ENCODE data around the gene ADM2. TPM values are rescaled to one million over a fixed set of nuclear protein-coding genes. Genes with fewer than 3 reads are reported as not detected.

The ADM2 gene
- polyA plus RNA-seq, 3 donors from 2014 or later: 0.38 TPM; not detected in 2

DNA sequence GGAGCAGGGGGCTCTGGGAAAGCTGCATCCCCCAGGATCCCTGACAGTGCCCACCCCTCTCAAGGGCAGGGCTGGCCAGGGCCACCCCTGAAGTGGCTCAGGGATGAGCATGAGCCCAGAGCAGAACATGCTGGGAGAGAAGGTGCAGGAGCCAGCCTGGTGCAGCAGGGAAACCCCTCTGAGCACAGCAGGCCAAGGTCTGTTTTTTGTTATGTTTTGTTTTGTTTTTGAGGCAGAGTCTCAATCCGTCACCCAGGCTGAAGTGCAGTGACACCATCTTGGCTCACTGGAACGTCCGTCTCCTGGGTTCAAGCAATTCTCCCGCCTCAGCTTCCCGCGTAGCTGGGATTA lies 5.7 kb upstream of the ADM2 start:
- H3K27ac Mint-ChIP-seq: peak overlapping the region in 5 of 6 donors; percentile 59 to 78 (median 71)
- H3K27me3 Mint-ChIP-seq (ENCODE audit: low read depth in 3 of 3): peaks cover 5 to 28% (median 8%) of the 10 kb centered on the region in 3 donors
- peak overlapping the region; percentile 54 to 73 (median 62) for H3K4me3 Mint-ChIP-seq
- no peak for DNase-seq
- no peaks in the 10 kb centered on the region for H3K36me3 Mint-ChIP-seq
- H3K4me1 Mint-ChIP-seq: peaks cover 38 to 48% of the 10 kb centered on the region in 2 donors
- H3K9me3 Mint-ChIP-seq: no peaks in the 10 kb centered on the region

DNA sequence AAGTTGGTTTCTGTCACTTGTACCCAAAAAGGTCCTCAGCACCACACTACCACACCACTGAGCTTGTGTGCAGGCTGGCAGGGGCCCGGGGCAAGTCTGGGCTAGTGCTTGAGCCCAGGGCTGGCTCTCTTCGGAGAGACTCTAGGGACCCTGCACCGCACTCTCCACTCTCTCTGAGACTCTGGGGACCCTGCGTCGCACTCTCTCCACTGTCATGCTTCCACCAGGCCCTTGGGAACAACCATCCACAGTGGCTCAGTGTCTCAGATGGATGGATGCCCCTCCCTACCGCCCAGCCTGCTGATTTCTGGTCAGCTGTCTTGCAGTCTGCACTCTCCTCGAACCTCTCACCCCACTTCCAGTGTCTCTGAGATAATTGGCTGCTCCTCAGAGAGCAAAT lies 4.5 kb upstream of the ADM2 start:
- Mint-ChIP-seq H3K27ac (peak overlapping the region; percentile 39 to 78 (median 69)), H3K4me3 (peak overlapping the region; percentile 33 to 73 (median 64)), H3K4me1 (peaks cover 28 to 36% of the 10 kb centered on the region in 2 donors), H3K36me3 (no peaks in the 10 kb centered on the region), H3K27me3 (ENCODE audit: low read depth in 3 of 3) (peaks cover 5 to 27% (median 8%) of the 10 kb centered on the region in 3 donors), H3K9me3 (no peaks in the 10 kb centered on the region)
- DNase-seq: no peak

DNA sequence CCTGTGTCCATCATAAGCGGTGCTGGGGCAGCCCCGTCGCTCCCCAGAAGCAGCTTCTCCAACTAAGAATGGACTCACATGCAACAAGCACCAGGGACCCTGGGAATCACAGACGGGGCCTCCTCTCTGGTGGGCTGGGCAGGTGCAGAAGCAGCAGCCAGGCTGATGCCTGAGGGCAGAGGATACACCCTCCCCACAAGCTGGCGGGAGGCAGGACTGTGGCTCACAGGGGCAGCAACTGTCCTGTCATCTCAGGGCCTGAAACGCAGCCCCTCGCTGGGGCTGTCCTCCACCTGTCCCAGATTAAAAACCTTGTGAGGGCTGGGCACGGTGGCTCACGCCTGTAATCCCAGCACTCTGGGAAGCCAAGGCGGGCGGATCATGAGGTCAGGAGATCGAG lies 3.4 kb upstream of the ADM2 start:
- no peaks in the 10 kb centered on the region for H3K36me3 Mint-ChIP-seq
- peaks cover 18 to 25% of the 10 kb centered on the region in 2 donors for H3K4me1 Mint-ChIP-seq
- peaks cover 5 to 26% (median 10%) of the 10 kb centered on the region in 3 donors for H3K27me3 Mint-ChIP-seq (ENCODE audit: low read depth in 3 of 3)
- DNase-seq: no peak
- no peak overlapping the region for H3K4me3 Mint-ChIP-seq
- H3K27ac Mint-ChIP-seq: no peak overlapping the region
- H3K9me3 Mint-ChIP-seq: no peaks in the 10 kb centered on the region

DNA sequence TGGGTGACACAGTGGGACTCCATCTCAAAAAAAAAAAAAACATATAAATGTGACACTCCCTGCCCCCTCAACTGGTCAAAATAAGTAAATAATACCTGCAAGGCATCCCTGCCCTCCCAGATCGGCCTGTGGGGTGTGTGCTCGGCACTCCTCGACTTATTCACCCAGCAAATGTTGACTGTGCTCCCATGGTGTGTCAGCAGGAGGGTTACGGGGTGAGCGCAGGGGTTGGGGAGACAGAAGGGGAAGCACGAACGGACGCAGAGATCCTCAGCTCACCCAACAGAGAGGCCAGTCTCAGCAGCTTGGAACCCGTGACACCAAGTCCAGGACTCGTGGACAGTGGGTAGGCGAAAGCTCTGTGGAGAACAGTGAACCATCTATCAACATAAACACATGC lies 1.6 kb upstream of the ADM2 start:
- H3K27ac Mint-ChIP-seq: peak overlapping the region in 1 of 6 donors; percentile 18

DNA sequence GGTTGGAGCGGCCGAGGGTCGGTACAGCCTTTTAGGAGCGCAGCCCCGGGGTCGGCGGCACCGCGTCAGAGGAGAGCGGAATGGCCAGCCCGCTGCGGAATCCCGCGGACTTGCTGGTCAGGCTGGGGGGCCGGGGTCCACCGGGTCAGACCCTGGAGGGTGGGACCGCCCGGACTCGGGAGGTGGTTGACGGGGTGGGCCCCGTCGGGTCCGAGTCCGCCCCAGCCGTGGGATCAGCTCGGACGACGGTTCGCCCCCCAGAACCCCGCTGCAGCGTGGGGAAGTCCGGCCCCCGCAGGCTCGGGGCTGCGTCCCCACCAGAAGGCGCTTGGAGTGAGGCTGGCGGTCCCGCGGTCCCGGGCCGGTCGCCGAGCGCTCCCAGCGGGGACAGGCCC lies 301 bp upstream of the ADM2 start:
- peaks cover 4 to 8% of the 10 kb centered on the region in 2 donors for H3K4me1 Mint-ChIP-seq
- H3K27me3 Mint-ChIP-seq (ENCODE audit: low read depth in 3 of 3): peaks cover 0 to 11% (median 7%) of the 10 kb centered on the region in 3 donors
- no peak overlapping the region for H3K27ac Mint-ChIP-seq
- DNase-seq: no peak
- no peaks in the 10 kb centered on the region for H3K36me3 Mint-ChIP-seq
- no peaks in the 10 kb centered on the region for H3K9me3 Mint-ChIP-seq
- H3K4me3 Mint-ChIP-seq: peak overlapping the region; percentile 39 to 69 (median 61)

More for the DNA sequence above, 1.6 kb upstream of the ADM2 start:
- H3K36me3 Mint-ChIP-seq: no peaks in the 10 kb centered on the region
- peaks cover 4 to 12% of the 10 kb centered on the region in 2 donors for H3K4me1 Mint-ChIP-seq
- DNase-seq: no peak
- no peaks in the 10 kb centered on the region for H3K9me3 Mint-ChIP-seq
- H3K27me3 Mint-ChIP-seq (ENCODE audit: low read depth in 3 of 3): peaks cover 0 to 16% (median 7%) of the 10 kb centered on the region in 3 donors
- H3K4me3 Mint-ChIP-seq: peak overlapping the region; percentile 30 to 75 (median 69)

DNA sequence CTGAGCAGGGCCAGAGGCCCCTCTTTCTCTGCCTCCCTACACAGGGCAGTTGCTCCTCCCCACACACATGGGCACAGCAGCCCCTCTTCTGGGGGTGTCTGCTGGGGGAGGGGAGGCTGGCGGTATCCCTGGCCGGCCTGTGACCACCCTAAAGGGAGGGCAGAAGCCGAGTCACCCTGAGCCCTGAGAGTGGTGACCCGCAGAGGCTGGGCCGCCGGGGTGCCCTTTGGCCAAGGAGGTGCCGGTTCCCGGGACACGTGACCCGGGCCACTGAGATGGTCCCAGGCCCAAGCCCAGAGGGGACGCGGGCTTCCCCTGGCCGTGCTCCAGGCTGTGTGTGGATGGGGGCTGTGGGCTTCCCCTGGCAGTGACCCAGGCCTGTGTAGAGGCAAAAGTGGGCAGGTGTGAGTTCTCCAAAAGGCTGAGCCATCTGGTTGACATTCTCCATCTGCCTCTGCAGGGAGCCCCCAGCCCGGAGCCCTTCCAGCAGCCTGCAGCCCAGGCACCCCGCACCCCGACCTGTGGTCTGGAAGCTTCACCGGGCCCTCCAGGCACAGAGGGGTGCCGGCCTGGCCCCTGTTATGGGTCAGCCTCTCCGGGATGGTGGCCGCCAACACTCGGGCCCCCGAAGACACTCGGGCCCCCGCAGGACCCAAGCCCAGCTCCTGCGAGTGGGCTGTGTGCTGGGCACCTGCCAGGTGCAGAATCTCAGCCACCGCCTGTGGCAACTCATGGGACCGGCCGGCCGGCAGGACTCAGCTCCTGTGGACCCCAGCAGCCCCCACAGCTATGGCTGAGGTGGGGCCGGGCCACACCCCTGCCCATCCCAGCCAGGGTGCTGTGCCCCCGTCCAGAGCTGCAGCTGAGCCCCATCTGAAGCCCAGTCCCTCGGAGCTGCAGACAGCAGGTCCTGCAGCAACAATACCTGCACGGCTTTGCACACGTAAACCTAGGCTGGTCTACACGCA lies 1.0 kb downstream of the ADM2 start:
- no peaks in the 10 kb centered on the region for H3K9me3 Mint-ChIP-seq
- peak overlapping the region in 4 of 5 donors; percentile 53 to 70 (median 64) for H3K4me3 Mint-ChIP-seq
- no peak overlapping the region for H3K27ac Mint-ChIP-seq
- peaks cover 4 to 8% of the 10 kb centered on the region in 2 donors for H3K4me1 Mint-ChIP-seq
- no peaks in the 10 kb centered on the region for H3K36me3 Mint-ChIP-seq
- no peak for DNase-seq
- H3K27me3 Mint-ChIP-seq (ENCODE audit: low read depth in 3 of 3): peaks cover 0 to 8% (median 7%) of the 10 kb centered on the region in 3 donors

DNA sequence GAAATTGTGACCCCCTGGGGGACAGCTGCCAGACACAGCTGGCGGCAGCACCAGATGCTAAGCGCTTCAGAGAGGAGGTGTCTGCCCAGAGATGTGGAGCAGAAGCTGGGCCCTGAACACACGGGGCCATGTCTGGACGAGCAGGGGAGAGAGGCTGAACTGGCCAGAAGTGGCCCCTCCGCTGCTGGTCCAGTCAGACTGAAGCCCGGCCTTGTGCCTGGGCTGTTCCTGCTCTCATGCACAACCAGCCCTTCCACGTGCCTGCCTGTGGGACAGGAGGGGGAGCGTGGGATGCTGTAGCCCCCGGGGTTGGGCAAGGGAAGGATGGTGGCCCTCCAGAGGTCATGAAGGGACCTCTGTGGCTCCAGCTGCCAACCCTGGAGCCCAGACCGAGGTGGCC lies 1.8 kb downstream of the ADM2 start:
- Mint-ChIP-seq H3K27ac (no peak overlapping the region), H3K4me1 (peaks cover 4 to 8% of the 10 kb centered on the region in 2 donors), H3K36me3 (no peaks in the 10 kb centered on the region), H3K9me3 (no peaks in the 10 kb centered on the region), H3K27me3 (ENCODE audit: low read depth in 3 of 3) (peaks cover 0 to 8% (median 7%) of the 10 kb centered on the region in 3 donors), H3K4me3 (peak overlapping the region in 2 of 5 donors; percentile 9 to 17)
- no peak for DNase-seq

DNA sequence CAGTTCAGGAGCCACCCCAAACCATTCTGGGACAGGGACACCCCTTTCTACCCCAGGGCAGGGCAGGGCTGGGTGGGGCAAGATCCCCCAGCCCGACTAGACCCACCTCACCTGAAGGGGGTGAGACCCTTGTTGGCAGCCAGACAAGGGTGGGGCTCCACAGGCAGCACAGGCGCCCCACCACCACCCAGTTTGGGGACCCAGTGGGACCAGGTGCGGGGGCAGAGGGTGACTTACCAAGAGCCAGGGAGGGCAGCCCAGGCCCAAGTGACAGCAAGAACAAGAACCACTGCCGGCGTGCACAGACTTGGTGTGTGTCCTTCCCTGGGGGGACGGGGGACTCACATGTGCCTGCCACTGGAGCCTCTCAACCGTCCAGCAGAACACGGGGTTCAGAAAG lies 2.2 kb downstream of the ADM2 start:
- Mint-ChIP-seq H3K4me1 (peaks cover 4 to 8% of the 10 kb centered on the region in 2 donors), H3K9me3 (no peaks in the 10 kb centered on the region), H3K27me3 (ENCODE audit: low read depth in 3 of 3) (peaks cover 0 to 8% (median 7%) of the 10 kb centered on the region in 3 donors), H3K27ac (no peak overlapping the region), H3K4me3 (no peak overlapping the region), H3K36me3 (no peaks in the 10 kb centered on the region)
- no peak for DNase-seq

DNA sequence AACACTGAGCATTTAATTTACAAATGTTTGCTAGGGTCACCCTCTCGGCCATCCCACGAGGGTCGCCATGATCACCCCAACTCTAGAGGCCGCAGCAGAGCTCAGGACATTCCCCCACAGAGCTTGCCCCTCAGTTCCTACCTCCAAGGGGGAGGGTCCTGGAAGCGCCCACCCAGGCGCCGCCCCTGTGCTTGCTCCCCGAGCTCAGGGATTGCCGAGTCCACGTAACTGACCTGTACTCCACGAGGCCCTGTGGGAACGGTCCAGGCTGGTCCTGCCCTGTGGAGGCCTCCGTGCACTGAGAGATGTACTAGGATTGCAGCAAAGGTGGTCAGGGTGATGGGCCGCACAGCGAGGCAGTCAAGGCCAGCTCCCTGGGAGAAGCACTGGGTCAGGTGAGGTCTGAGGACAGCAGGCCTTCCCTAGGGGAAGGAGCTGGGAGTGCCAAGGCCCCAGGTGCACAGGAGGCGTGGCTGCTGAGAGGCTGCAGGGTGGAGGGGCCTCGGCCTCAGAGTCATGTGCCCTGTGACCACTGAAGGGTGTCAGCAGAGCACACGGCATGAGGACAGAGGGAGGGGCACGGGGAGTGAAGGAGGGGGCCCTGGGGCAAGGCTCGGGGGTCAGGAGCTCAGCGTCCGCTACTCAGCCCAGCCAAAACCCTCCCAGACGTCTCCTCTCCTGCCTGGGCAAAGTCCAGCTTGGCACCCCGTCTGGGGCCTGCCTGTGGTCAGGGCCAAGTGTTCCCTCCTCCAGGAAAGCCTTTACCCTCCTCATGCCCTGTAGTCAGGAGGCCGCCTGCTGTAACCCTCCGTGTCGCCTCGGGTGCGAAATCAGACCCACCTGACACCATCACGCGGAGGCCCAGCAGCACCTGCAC lies 2.9 kb downstream of the ADM2 start:
- H3K9me3 Mint-ChIP-seq: no peaks in the 10 kb centered on the region
- no peak overlapping the region for H3K4me3 Mint-ChIP-seq
- H3K4me1 Mint-ChIP-seq: peaks cover 4 to 8% of the 10 kb centered on the region in 2 donors

DNA sequence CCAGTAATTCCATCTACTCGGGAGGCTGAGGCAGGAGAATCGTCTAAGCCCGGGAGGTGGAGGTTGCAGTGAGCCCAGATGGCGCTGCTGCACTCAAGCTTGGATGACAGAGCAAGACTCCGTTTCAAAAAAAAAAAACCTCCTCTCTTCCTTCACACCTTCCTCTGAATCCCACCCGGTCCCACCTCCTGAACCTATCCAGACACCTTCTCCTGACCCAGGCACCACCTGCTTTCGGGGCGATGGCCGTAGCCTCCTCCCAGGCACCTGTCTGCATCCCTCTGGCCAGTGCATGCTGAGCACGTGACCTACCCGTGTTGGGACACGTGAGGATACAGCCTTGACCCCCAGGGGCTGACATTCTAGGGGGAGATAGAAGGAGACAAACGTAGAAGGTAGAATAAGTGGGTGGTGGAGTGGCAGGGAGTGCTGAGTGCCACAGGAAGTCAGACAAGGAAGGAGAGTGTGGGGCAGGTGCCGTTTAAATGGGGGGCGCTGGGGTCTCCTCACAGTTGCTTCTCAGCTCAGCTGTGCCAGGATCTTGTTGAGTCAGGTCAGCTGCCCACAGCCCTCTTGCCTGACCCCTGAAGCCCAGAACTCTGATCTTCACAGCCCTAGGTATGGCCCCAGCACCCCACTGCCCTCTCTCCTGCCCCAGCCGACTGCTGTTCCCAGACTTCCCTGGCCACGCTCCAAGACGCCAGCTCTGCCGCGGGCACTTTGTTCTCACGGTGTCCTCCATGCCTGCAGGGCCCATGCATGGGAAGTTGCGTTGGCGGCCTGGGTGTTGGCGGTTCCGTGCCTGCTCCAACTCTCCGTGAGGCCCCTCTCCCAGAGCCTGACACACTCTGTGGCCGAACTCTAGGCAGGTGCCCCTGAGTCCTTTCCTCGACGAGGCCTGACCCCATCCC lies 4.1 kb downstream of the ADM2 start:
- Mint-ChIP-seq H3K27me3 (ENCODE audit: low read depth in 3 of 3) (peaks cover 0 to 8% (median 2%) of the 10 kb centered on the region in 3 donors), H3K36me3 (no peaks in the 10 kb centered on the region), H3K4me1 (no peaks in the 10 kb centered on the region), H3K27ac (peak overlapping the region in 1 of 6 donors; percentile 36), H3K4me3 (no peak overlapping the region), H3K9me3 (no peaks in the 10 kb centered on the region)
- no peak for DNase-seq

More for the DNA sequence above, 2.9 kb downstream of the ADM2 start:
- Mint-ChIP-seq H3K36me3 (no peaks in the 10 kb centered on the region), H3K27ac (no peak overlapping the region), H3K27me3 (ENCODE audit: low read depth in 3 of 3) (peaks cover 0 to 8% (median 8%) of the 10 kb centered on the region in 3 donors)
- no peak for DNase-seq

DNA sequence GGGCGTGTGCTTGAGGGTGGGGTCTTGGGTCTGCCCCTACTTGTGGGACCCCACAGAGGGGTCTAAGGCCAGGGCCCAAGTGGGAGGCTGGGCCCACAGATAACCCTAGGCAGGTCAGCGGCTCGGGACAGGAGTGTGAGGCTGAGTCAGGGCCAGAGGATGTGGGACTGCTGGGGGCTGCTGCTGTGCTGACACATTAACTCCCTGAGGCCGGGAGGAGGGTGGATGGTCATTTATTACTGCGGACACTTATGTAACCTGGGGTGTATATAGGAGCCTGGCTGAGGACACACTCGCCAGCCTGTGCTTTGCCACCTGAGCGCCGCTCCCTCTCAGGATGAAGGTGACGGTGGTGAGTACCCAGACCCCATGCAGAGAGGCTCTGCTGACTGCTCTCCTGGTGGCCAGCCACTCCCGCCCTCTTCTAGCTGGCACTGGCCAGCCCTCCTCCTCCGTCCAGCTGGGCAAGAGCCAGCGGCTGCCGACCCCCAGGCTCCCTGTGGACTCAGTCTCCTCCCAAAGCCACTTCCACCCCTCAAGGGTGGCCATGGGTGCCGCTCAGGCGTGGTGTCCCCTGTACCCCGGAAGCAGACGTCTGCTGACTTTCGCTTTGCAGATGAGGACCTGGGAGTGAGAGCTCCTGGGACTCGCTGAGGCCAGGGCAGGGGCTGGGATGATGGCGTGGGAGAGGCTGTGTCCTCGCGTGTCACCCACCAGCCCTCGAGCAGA lies 5.4 kb downstream of the ADM2 start, which contains the start of gene MIOX:
MIOX (plus strand) TSS at position 299 of the 729 bp plus-strand sequence; CDS start at position 338, 39 bp downstream.
- Mint-ChIP-seq H3K27ac (no peak within 1 kb of the TSS), H3K27me3 (ENCODE audit: low read depth in 3 of 3) (peaks cover 0 to 8% (median 5%) of the 10 kb centered on the region in 3 donors), H3K4me3 (no peak within 1 kb of the TSS), H3K9me3 (no peaks in the 10 kb centered on the region), H3K36me3 (no peaks in the 10 kb centered on the region), H3K4me1 (no peaks in the 10 kb centered on the region)
- DNase-seq: no peak

DNA sequence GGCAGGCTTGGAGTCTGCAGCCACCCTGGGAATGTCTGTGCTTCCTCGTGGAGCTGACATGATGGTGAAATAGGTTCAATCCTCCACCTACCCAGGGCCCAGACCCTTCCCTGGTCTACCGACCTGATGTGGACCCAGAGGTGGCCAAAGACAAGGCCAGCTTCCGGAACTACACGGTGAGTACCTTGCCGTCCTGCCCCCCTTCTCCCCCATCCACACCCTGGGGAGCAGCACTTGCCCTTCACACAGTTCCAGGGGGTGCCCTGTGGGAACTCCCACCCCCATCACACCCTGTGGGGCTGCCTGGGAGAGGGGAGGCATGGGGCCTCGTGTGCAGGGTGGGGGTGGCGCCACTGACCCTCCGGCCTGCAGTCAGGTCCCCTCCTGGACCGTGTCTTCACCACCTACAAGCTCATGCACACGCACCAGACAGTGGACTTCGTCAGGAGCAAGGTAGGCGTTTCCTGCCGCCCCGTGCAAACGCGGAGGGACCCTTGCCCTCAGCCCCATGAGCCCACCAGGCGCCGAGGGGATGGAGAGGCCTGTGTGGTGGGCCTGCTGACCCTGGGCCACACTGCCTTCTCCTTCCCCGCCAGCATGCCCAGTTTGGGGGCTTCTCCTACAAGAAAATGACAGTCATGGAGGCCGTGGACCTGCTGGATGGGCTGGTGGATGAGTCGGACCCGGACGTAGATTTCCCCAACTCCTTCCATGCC lies 6.1 kb downstream of the ADM2 start:
- no peaks in the 10 kb centered on the region for H3K9me3 Mint-ChIP-seq

More for the DNA sequence above, 6.1 kb downstream of the ADM2 start:
- Mint-ChIP-seq H3K27ac (no peak overlapping the region), H3K4me1 (no peaks in the 10 kb centered on the region), H3K27me3 (ENCODE audit: low read depth in 3 of 3) (peaks cover 0 to 7% (median 6%) of the 10 kb centered on the region in 3 donors), H3K4me3 (no peak overlapping the region), H3K36me3 (no peaks in the 10 kb centered on the region)
- DNase-seq: no peak
